Astrocyte (in vitro differentiated cells and primary cell): ENCODE measurements around the gene PFDN5. TPM values are rescaled to one million over a fixed set of nuclear protein-coding genes. Genes with fewer than 3 reads are reported as not detected.

Experiments used
- DNase-seq: peaks from one replicate; pipeline ENCODE4 v3.0.0-alpha.2; 2010; ENCODE audit warnings: low read depth
- FAIRE-seq: peaks from 2 replicates; lab custom pipeline; 2011; peaks lifted over from hg19 to GRCh38; lab: Jason Lieb, UNC
- H2AFZ ChIP-seq: 2 replicates; pipeline ENCODE4 v1.6.0; 2012; ENCODE audit warnings: low read depth, low read length, inconsistent platforms
- H3K27ac ChIP-seq: 2 replicates; pipeline ENCODE4 v1.5.1; 2011; ENCODE audit warnings: low read depth, low read length, inconsistent platforms
- H3K27me3 ChIP-seq: 2 replicates; pipeline ENCODE4 v1.6.0; 2011; ENCODE audit warnings: low read length, inconsistent platforms; ENCODE audit not compliant: insufficient read depth
- H3K36me3 ChIP-seq: 2 replicates; pipeline ENCODE4 v1.5.1; 2011; ENCODE audit warnings: low read length, inconsistent platforms; ENCODE audit not compliant: insufficient read depth
- H3K4me1 ChIP-seq: 2 replicates; pipeline ENCODE4 v1.5.1; 2011; ENCODE audit warnings: low read length, inconsistent platforms; ENCODE audit not compliant: insufficient read depth
- H3K4me2 ChIP-seq: 2 replicates; pipeline ENCODE4 v1.6.0; 2012; ENCODE audit warnings: low read length, inconsistent platforms
- H3K4me3 ChIP-seq: 2 replicates; pipeline ENCODE4 v1.5.1; 2011; ENCODE audit warnings: low read depth, mild to moderate bottlenecking, low read length, inconsistent platforms; ENCODE audit not compliant: insufficient read depth
- H3K79me2 ChIP-seq: 2 replicates; pipeline ENCODE4 v1.6.0; 2012; ENCODE audit warnings: mild to moderate bottlenecking, low read length, inconsistent platforms; ENCODE audit not compliant: insufficient read depth
- H3K9ac ChIP-seq: 2 replicates; pipeline ENCODE4 v1.6.0; 2012; ENCODE audit warnings: mild to moderate bottlenecking, low read length, inconsistent platforms
- H3K9me3 ChIP-seq: 2 replicates; pipeline ENCODE4 v1.5.1; 2012; ENCODE audit warnings: low read depth, mild to moderate bottlenecking, low read length, inconsistent platforms; ENCODE audit not compliant: insufficient read depth
- H4K20me1 ChIP-seq: 2 replicates; pipeline ENCODE4 v1.6.0; 2012; ENCODE audit warnings: low read length, inconsistent platforms; ENCODE audit not compliant: insufficient read depth
- H3K27ac Mint-ChIP-seq: one replicate; pipeline ENCODE4 v1.8.0; 2021; ENCODE audit warnings: mild to moderate bottlenecking, mixed read lengths; ENCODE audit not compliant: unreplicated experiment
- H3K27me3 Mint-ChIP-seq: one replicate; pipeline ENCODE4 v1.8.0; 2021; ENCODE audit warnings: low read depth, mixed read lengths; ENCODE audit not compliant: unreplicated experiment
- H3K36me3 Mint-ChIP-seq: one replicate; pipeline ENCODE4 v1.8.0; 2021; ENCODE audit warnings: low read depth, mixed read lengths; ENCODE audit not compliant: unreplicated experiment
- H3K4me1 Mint-ChIP-seq: one replicate; pipeline ENCODE4 v1.8.0; 2021; ENCODE audit warnings: low read depth, mixed read lengths; ENCODE audit not compliant: unreplicated experiment
- H3K4me3 Mint-ChIP-seq: one replicate; pipeline ENCODE4 v1.8.0; 2021; ENCODE audit warnings: mild to moderate bottlenecking, moderate library complexity, mixed read lengths; ENCODE audit not compliant: unreplicated experiment
- H3K9me3 Mint-ChIP-seq: one replicate; pipeline ENCODE4 v1.8.0; 2021; ENCODE audit warnings: mild to moderate bottlenecking, mixed read lengths; ENCODE audit not compliant: unreplicated experiment
- CTCF ChIP-seq: IDR thresholded peaks from 2 replicates; pipeline ENCODE4 v1.5.1; 2011; ENCODE audit warnings: low read depth, mild to moderate bottlenecking, inconsistent platforms, low read length, moderate library complexity; ENCODE audit not compliant: insufficient read depth
- EZH2 ChIP-seq: IDR thresholded peaks from 2 replicates; pipeline ENCODE4 v1.6.1; 2012; ENCODE audit warnings: mild to moderate bottlenecking, low read length, inconsistent platforms; ENCODE audit not compliant: insufficient read depth
- total RNA-seq: library from RNA; stranded (reverse); gene quantifications from 2 replicates; pipeline ENCODE4 v1.2.1, GENCODE V29; 2021

Gene PFDN5
- total RNA-seq, 1 donor from 2014 or later = 281 TPM

- H3K36me3 ChIP-seq = peaks cover 11% of the 10 kb centered on the region
- FAIRE-seq = no peak
- no peaks in the 10 kb centered on the region for H3K79me2 ChIP-seq
- no peak overlapping the region for H3K4me3 ChIP-seq
- Mint-ChIP-seq H3K27ac (no peak overlapping the region), H3K4me3 (no peak overlapping the region), H3K9me3 (peaks cover 2% of the 10 kb centered on the region), H3K4me1 (no peaks in the 10 kb centered on the region), H3K36me3 (no peaks in the 10 kb centered on the region), H3K27me3 (peaks cover 7% of the 10 kb centered on the region)
- H4K20me1 ChIP-seq = no peaks in the 10 kb centered on the region
- no peaks in the 10 kb centered on the region for H3K27me3 ChIP-seq
- no peak overlapping the region for H2AFZ ChIP-seq
- no peak overlapping the region for H3K27ac ChIP-seq
- TF ChIP-seq CTCF (no peak), EZH2 (no peak)
- peaks cover 24% of the 10 kb centered on the region for H3K4me1 ChIP-seq
- no peak overlapping the region for H3K9ac ChIP-seq
- no peak for DNase-seq
- H3K9me3 ChIP-seq = no peaks in the 10 kb centered on the region
- no peak overlapping the region for H3K4me2 ChIP-seq
Measured at GRCh38 chr12:53286448-53286847, 8.9 kb upstream of the PFDN5 start.

- H3K4me2 ChIP-seq = no peak overlapping the region
- Mint-ChIP-seq H3K27me3 (peaks cover 3% of the 10 kb centered on the region), H3K36me3 (peaks cover 1% of the 10 kb centered on the region), H3K4me1 (no peaks in the 10 kb centered on the region), H3K4me3 (no peak overlapping the region), H3K27ac (no peak overlapping the region), H3K9me3 (no peaks in the 10 kb centered on the region)
- H3K36me3 ChIP-seq = peaks cover 10% of the 10 kb centered on the region
- peaks cover 24% of the 10 kb centered on the region for H3K4me1 ChIP-seq
- no peak overlapping the region for H2AFZ ChIP-seq
- no peaks in the 10 kb centered on the region for H3K27me3 ChIP-seq
- H3K9ac ChIP-seq = no peak overlapping the region
- FAIRE-seq = no peak
- no peak overlapping the region for H3K4me3 ChIP-seq
- H3K9me3 ChIP-seq = no peaks in the 10 kb centered on the region
- DNase-seq = peak; percentile 18
- no peak overlapping the region for H3K27ac ChIP-seq
- H4K20me1 ChIP-seq = no peaks in the 10 kb centered on the region
- no peaks in the 10 kb centered on the region for H3K79me2 ChIP-seq
- TF ChIP-seq CTCF (peak; percentile 35), EZH2 (no peak)
Measured at GRCh38 chr12:53287741-53288216, 7.6 kb upstream of the PFDN5 start.

GRCh38 chr12:53288322-53288721 lies 7.0 kb upstream of the PFDN5 start:
- no peak overlapping the region for H3K27ac ChIP-seq
- Mint-ChIP-seq H3K9me3 (no peaks in the 10 kb centered on the region), H3K27me3 (peaks cover 3% of the 10 kb centered on the region), H3K4me3 (no peak overlapping the region), H3K4me1 (no peaks in the 10 kb centered on the region), H3K36me3 (peaks cover 4% of the 10 kb centered on the region), H3K27ac (no peak overlapping the region)
- no peaks in the 10 kb centered on the region for H3K9me3 ChIP-seq
- no peak overlapping the region for H3K4me3 ChIP-seq
- no peak overlapping the region for H3K9ac ChIP-seq
- H4K20me1 ChIP-seq = no peaks in the 10 kb centered on the region
- FAIRE-seq = no peak
- no peak overlapping the region for H3K4me2 ChIP-seq
- peaks cover 24% of the 10 kb centered on the region for H3K4me1 ChIP-seq
- DNase-seq = no peak
- H2AFZ ChIP-seq = no peak overlapping the region
- TF ChIP-seq EZH2 (no peak), CTCF (no peak)
- no peaks in the 10 kb centered on the region for H3K79me2 ChIP-seq
- H3K27me3 ChIP-seq = no peaks in the 10 kb centered on the region
- peaks cover 10% of the 10 kb centered on the region for H3K36me3 ChIP-seq
